Middle frontal gyrus (tissue), 1 donor: ENCODE data around the gene DENND1A.
A peak's percentile ranks its signal among the peaks of the same experiment; 100 is the strongest.
"Not testable (repeated sequence)": the region's sequence is repeated elsewhere in the genome, so short reads cannot be mapped to it uniquely, and the experiment has no call there.

Source experiments
- DNase-seq: peaks from one replicate; pipeline ENCODE4 v3.0.0-alpha.2; 2015; ENCODE audit warnings: low spot score; ENCODE audit errors: extremely low spot score

The DENND1A gene

GRCh38 chr9:123823194-123823947 is 106.6 kb downstream of the DENND1A start:
- DNase-seq, result no peak

- DNase-seq, result no peak
Observed at GRCh38 chr9:123821619-123822018, 108.3 kb downstream of the DENND1A start.

DNA sequence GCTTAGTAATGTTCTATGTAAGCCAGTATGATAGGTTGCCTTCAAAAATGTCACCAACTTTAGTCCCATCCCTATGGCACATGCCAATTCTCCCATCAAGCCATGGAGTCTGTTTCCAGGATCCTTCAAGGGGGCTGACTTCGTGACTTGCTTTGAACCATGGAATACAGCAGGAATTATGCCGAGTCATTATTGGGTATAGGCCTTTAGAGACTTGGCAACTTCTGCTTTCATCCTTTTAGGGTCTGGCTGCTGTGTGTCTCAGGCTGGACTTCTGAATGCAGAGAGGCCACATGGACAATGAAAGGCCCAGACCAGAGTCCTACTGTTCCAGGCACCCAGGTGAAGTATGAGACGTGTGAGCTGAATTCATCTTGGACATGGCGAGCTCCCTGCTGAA is 109.8 kb downstream of the DENND1A start:
- no peak for DNase-seq

GRCh38 chr9:123816817-123817472 is 113.0 kb downstream of the DENND1A start:
- no peak for DNase-seq

DNA sequence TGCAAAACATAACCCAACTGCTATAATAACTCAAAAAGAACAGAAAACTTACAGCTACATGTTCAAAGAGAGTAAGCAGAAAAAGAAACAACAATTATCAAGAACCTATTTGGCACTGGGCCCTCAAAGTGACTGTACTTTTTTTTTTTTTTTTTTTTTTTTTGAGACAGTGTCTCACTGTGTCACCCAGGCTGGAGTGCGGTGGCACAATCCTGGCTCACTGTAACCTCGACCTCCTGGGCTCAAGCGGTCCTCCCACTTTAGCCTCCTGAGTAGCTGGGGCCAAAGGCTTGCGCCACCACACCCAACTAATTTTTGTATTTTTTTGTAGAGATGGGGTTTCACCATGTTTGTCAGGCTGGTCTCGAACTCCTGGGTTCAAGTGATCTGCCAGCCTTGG is 114.1 kb downstream of the DENND1A start:
- not testable (repeated sequence) for DNase-seq

DNA sequence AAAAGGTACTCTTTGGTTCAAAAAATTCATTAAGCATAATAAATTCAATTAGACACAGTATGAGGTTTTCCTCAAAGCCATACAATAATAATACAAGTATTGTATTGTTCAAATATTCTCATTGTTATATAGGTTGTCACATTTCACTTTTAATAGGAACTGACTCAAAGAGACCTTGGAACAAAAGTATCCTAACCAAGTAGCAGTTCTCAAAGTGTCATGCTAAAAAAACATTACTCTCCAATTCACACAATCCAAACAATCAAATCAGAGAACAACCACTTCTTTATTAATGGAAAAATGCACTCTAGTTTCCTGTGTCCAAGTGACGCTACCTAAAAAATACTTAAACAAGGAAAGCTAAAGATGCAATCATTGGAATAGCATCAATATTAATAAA is 115.4 kb downstream of the DENND1A start:
- DNase-seq, result no peak

DNA sequence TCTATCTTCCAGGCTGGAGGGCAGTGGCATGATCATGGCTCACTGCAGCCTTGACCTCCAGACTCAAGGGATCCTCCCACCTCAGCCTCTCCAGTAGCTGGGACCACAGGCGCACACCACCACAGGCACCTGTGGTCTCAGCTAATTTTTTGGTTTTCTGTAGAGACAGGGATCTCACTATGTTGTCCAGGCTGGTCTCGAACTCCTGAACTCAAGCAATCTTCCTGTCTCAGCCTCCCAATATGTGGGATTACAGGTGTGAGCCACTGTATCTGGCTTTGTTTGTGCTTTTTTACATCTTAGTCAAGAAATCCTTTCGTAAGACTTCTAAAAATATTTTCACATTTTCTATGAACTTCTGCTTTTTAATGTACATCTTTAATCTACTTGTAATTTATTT is 116.9 kb downstream of the DENND1A start:
- DNase-seq, result no peak

GRCh38 chr9:123807251-123807650 is 122.7 kb downstream of the DENND1A start:
- DNase-seq, result no peak

DNA sequence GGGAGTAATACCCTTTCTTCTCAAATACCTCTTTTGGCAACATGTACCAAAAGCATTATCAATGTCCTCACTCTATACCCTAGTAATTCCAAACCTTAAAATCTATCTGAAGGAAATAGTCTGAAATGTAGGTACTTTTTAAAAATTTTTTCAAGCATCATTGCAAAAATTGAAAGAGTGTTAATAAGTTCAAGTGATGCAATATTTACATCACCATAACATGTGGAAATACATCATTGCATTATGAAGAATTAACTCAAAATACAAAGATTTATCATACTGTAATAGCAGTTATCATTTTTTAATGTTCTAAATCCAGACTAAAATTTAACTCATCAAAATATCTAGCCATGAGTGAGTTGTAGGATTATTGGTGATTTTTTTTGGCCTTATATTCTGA is 123.1 kb downstream of the DENND1A start:
- no peak for DNase-seq

DNA sequence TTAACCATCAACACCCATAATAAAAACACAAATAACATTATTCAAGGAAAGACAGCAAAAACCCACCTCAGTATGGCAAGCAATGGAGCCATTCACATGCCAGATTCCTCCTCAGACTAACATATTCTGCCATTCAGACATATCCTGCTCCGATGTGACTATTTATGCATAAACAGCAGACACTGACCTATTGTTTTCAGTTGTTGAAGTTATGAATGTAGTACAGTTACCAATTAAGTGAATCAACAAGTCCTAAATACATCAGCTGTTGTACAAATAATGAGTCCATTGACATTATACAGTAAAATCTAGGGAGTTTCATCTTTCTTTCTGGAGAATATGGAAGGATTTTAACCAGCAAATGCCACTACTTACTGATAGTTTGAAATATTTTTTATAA is 131.7 kb downstream of the DENND1A start:
- DNase-seq, result no peak

- DNase-seq, result no peak
Observed at GRCh38 chr9:123796618-123797484, 133.1 kb downstream of the DENND1A start.

GRCh38 chr9:123796094-123796493 is 133.8 kb downstream of the DENND1A start:
- DNase-seq, result no peak

DNA sequence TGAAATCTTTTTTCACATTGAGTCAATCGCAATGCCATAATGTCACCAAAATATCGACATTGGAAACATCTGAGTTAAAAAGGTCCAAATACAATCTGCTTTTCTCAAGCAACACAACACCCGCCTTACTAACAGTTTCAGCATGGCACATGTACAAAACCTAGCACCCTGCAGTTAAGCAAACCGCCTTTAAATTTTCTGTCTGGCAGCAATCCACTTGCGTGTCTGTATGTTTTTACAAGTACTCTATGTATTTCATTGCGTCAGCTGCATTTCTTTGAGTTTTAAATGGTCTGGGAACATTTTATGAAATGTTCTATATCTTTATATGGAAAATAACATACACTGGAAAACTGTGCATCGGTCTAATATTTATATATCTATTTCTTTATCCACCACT is 134.6 kb downstream of the DENND1A start:
- no peak for DNase-seq

GRCh38 chr9:123792501-123792900 is 137.4 kb downstream of the DENND1A start:
- no peak for DNase-seq

DNA sequence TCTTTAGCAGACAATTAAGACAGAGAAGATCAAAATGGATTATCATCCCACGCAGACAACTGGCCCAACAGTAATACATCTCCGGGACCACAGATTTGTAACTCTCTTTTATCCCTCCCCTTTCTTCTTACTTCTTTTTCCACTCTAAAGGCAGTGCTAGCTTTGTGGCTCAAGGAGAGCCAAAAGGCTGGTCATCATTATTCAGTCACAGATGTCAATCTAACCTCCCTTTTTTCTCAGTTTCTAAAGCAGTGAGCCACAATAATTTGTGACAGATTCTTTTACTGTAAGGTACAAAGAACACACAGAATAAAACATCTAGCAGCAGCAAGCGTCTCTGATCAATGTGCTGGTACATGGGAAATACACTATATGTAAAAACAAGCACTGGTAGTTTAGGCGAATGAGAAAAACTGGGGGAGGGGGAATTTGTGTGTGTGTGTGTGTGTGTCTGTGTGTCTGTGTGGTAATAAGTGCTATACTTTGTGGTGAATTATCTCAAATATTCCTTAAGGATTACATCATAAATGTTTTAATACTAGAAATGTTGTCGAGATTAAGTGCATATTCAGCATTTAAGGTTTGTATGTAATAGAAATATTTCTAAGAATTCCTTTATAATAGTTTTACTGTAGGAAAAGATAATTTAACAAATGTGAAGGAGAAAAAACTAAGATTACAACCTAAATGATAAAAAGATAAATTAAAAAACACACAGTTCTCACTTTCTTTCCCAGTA is 140.2 kb downstream of the DENND1A start:
- DNase-seq, result no peak

GRCh38 chr9:123787416-123787815 is 142.5 kb downstream of the DENND1A start:
- no peak for DNase-seq

- no peak for DNase-seq
Observed at GRCh38 chr9:123784518-123784917, 145.4 kb downstream of the DENND1A start.

- no peak for DNase-seq
Observed at GRCh38 chr9:123778232-123778902, 151.6 kb downstream of the DENND1A start.

- peak; percentile 22 for DNase-seq
Observed at GRCh38 chr9:123776708-123777537, 153.0 kb downstream of the DENND1A start.
